Activated CD4-positive, alpha-beta memory T cell treated with anti-CD3 and anti-CD28 coated beads, Interleukin-2, amount 10 ng/mL, durations not matched to agents 7 days and 5 days (primary cell): ENCODE measurements around the gene TAF11. TPM values are rescaled to one million over a fixed set of nuclear protein-coding genes. Genes with fewer than 3 reads are reported as not detected.
"Not testable (repeated sequence)": the region's sequence is repeated elsewhere in the genome, so short reads cannot be mapped to it uniquely, and the experiment has no call there.

Experiments
- CTCF ChIA-PET: fragments of 350-600 bp; sonication (Branson Sonifier 250); formaldehyde crosslinking; loops from one replicate; lab custom pipeline; 2021; ENCODE audit warnings: antibody characterized with exemption, inconsistent platforms; lab: Charles Lee
- POLR2A ChIA-PET: fragments of 350-600 bp; sonication (Branson Sonifier 250); formaldehyde crosslinking; loops from one replicate; lab custom pipeline; 2021; ENCODE audit warnings: antibody characterized with exemption; lab: Charles Lee
- DNase-seq: peaks from one replicate; pipeline ENCODE4 v3.0.0-alpha.2; 2020
- H3K27ac Mint-ChIP-seq: one replicate; pipeline ENCODE4 v1.8.0; 2021; ENCODE audit warnings: mild to moderate bottlenecking, mixed read lengths
- H3K27me3 Mint-ChIP-seq: one replicate; pipeline ENCODE4 v1.8.0; 2021; ENCODE audit warnings: mixed read lengths
- H3K36me3 Mint-ChIP-seq: one replicate; pipeline ENCODE4 v1.8.0; 2021; ENCODE audit warnings: low read depth, mixed read lengths
- H3K4me1 Mint-ChIP-seq: one replicate; pipeline ENCODE4 v1.8.0; 2021; ENCODE audit warnings: mixed read lengths
- H3K4me3 Mint-ChIP-seq: one replicate; pipeline ENCODE4 v1.8.0; 2021; ENCODE audit warnings: mild to moderate bottlenecking, mixed read lengths
- H3K9me3 Mint-ChIP-seq: one replicate; pipeline ENCODE4 v1.8.0; 2021; ENCODE audit warnings: mixed read lengths
- total RNA-seq, 2 experiments: library from RNA; stranded (reverse); gene quantifications; one replicate each; pipeline ENCODE4 v1.2.3, GENCODE V29; 2021

TAF11 gene, protein sequence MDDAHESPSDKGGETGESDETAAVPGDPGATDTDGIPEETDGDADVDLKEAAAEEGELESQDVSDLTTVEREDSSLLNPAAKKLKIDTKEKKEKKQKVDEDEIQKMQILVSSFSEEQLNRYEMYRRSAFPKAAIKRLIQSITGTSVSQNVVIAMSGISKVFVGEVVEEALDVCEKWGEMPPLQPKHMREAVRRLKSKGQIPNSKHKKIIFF
- total RNA-seq: 10 to 100 TPM; 27.4 to 28.5 TPM

DNA sequence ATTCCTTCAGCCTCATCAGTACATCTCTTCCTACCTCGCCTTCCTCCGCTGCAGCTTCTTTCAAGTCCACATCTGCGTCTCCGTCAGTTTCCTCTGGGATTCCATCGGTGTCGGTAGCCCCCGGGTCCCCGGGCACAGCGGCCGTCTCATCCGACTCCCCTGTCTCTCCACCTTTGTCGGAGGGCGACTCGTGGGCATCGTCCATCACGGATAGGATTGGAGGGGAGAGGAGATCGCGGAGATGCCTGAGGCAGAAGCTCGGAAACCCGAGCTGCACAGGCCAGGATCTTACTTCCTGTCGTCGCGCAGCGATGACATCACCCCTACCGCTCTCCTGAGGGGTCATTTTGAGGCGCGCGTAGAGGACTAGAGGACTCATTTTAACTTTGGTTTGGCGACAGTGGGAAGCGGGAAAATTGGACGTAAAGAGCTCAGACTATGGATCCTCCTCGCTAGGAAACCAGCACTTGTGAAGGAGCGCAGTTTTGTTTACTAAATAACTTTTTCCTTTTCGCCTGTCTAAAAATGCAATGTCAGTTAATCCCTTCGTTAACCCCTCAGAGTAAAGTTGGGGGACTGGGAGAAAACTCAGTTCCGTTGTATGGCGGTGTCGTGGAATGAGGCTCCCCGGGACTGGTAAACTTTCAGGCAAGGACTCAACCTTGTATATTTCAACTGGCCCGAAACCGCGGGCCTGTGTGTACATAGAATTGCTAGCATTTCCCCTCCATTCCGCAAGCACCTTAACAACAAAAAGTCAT is at the start of gene TAF11:
Gene TAF11, minus strand, starts transcription at position 290 of the 761 bp plus-strand sequence. Its CDS starts 85 bp downstream, at position 205.
- DNase-seq: peak; percentile 93
- ChIA-PET POLR2A (interaction anchor here (0.5 to 3.5 kb wide), 30 partner anchors 8 to 664 kb away, joined by 3 to 27 read pairs (median 6); partner anchors contain the start of genes BLTP3A, HMGA1, ILRUN and RPS10), CTCF (interaction anchor here (1.1 to 2.7 kb wide), 5 partner anchors 96 to 361 kb away, joined by 3 to 12 read pairs (median 5); partner anchors contain the start of gene BLTP3A)
- H3K36me3 Mint-ChIP-seq: peaks cover 25% of the 10 kb centered on the region
- H3K4me3 Mint-ChIP-seq: peak within 1 kb of the TSS; percentile 99
- H3K9me3 Mint-ChIP-seq: peaks cover 4% of the 10 kb centered on the region
- H3K27me3 Mint-ChIP-seq: peaks cover 6% of the 10 kb centered on the region
- peaks cover 52% of the 10 kb centered on the region for H3K4me1 Mint-ChIP-seq
- peak within 1 kb of the TSS; percentile 98 for H3K27ac Mint-ChIP-seq

DNA sequence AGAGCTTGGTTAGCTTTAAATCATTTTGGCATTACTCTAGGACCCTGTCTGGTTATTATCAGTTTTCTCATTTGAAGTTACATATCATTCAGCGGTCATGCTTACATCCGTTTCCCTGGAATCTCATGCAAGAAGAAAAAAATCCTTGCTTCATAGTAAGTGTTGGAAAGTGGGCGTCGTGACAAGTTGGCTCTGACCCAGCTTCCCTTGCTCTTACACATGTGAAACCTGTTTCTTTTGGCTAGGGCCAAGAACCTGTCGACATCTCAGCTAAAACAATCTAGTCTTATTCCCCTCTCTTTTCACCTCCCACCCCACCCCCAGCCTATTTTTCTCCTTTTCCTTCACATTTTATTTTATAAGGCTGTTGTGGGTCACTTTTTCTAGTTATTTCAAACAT is 46.7 kb upstream of the TAF11 start:
- no peak overlapping the region for H3K27ac Mint-ChIP-seq
- no peak overlapping the region for H3K4me3 Mint-ChIP-seq
- POLR2A ChIA-PET: no interaction called here
- no peaks in the 10 kb centered on the region for H3K36me3 Mint-ChIP-seq
- CTCF ChIA-PET: no interaction called here
- no peaks in the 10 kb centered on the region for H3K9me3 Mint-ChIP-seq
- H3K27me3 Mint-ChIP-seq: no peaks in the 10 kb centered on the region
- H3K4me1 Mint-ChIP-seq: no peaks in the 10 kb centered on the region
- no peak for DNase-seq

DNA sequence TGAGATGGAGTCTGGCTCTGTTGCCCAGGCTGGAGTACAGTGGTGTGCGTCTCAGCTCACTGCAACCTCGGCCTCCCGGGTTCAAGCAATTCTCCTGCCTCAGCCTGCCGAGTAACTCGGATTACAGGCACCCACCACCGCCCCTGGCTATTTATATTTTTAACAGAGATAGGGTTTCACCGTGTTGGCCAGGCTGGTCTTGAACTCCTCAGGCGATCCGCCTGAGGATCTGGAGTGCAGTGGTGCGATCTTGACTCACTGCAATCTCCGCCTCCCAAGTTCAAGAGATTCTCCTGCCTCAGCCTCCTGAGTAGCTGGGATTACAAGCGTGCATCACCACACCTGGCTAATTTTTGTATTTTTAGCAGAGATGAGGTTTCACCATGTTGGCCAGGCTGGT is 44.4 kb upstream of the TAF11 start:
- CTCF ChIA-PET, H3K36me3 Mint-ChIP-seq, DNase-seq, H3K9me3 Mint-ChIP-seq, H3K4me1 Mint-ChIP-seq, POLR2A ChIA-PET, H3K27me3 Mint-ChIP-seq, H3K27ac Mint-ChIP-seq, H3K4me3 Mint-ChIP-seq: not testable (repeated sequence)

DNA sequence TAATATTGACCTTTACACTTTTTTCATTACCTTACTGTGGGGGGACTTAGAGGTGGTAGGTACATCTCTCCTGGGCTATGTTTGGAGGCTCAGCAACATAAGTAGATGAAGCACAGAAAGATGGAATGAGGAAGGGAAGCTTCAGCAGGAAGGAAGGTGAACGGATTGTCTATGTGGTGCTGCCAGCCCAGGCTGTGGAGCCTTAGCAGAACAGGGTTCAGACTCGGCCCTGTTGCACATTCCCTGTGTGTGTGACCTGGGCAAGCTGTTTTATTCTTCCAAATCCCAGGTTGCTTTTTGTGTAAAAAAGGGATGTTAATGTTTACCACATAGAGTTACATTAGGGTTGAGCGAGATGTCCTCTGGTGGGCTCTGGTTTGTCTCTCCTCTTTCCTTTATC is 42.4 kb upstream of the TAF11 start:
- peaks cover 8% of the 10 kb centered on the region for H3K27me3 Mint-ChIP-seq
- POLR2A ChIA-PET: no interaction called here
- no peak overlapping the region for H3K4me3 Mint-ChIP-seq
- H3K36me3 Mint-ChIP-seq: no peaks in the 10 kb centered on the region
- no peak overlapping the region for H3K27ac Mint-ChIP-seq
- H3K4me1 Mint-ChIP-seq: no peaks in the 10 kb centered on the region
- no peak for DNase-seq
- H3K9me3 Mint-ChIP-seq: no peaks in the 10 kb centered on the region
- CTCF ChIA-PET: no interaction called here

DNA sequence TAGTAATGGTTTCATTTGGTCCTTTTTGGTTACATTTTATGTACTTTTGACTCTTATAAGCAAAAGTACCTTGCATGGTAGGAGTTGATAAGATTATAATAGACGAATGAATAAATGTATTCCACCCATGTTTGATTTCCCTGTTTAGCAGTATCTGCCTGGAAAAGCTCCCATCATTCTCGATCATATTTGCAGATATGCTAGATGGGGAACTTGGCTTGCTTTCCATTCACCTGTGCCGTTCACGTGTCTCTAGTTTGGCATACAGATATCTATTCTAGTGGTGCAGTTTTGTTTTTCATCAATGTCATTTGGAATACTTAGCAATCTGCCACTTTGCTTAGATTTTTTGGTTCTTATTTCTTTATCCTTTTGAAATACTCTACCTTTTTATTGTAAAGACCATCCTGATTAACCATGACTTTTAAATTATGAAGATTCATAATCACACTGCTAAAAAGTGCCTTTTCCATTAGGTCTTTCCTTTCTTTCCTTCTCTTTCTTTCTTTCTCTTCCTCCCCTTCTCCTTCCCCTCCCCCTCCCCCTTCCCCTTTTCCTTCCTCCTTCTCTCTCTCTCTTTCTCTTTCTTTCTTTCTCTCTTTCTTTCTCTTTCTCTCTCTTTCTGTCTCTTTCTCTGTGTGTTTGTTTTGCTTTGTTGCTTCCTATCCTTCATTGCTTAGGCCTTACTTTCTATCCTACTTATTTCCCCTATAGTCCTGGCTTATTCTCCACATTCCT is 41.6 kb upstream of the TAF11 start:
- Mint-ChIP-seq H3K4me3 (no peak overlapping the region), H3K27ac (no peak overlapping the region), H3K4me1 (no peaks in the 10 kb centered on the region), H3K36me3 (no peaks in the 10 kb centered on the region), H3K27me3 (peaks cover 8% of the 10 kb centered on the region), H3K9me3 (no peaks in the 10 kb centered on the region)
- ChIA-PET CTCF (no interaction called here), POLR2A (no interaction called here)
- DNase-seq: no peak

DNA sequence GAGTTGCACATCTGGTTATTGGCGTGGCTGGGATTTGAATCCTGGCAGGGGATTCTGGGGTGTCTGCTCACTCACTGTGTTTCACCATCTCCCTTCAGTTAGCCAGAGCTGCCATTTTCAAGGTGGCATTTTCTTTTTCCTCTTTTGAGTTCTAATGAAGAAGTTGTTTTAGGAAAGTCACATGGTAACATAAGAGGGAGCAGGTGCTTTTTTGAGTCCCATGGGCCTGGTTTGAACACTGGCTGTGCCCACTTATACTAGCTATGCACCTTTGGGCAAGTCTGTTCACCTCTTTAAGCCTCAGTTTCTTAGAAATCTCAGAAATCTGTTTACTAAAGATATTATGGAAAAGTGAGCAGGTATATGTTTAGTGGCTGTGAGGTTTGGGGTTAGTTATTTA is 40.9 kb upstream of the TAF11 start:
- Mint-ChIP-seq H3K4me1 (no peaks in the 10 kb centered on the region), H3K27ac (no peak overlapping the region)
- POLR2A ChIA-PET: no interaction called here

DNA sequence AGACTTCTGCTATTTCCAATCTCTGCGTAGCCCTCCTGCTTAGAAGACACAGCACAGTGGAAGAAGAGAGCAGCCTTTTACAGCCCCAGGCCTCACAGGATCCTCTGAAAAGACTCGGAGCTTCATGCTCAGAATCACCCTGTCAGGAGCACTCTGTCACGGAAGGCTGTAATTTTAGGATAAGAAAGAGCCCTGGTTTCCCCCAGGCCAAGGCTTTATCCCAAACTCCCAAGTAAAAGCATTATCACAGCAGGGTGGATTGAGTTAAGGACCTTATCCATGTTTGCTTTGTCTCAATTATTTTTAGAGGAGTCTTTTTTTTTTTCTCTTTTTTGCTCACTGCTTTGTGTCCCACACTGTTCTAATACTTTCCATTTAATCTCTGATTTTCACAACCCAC is 40.4 kb upstream of the TAF11 start:
- POLR2A ChIA-PET: no interaction called here
- no peaks in the 10 kb centered on the region for H3K36me3 Mint-ChIP-seq
- CTCF ChIA-PET: no interaction called here
- no peak overlapping the region for H3K27ac Mint-ChIP-seq
- no peaks in the 10 kb centered on the region for H3K9me3 Mint-ChIP-seq
- no peaks in the 10 kb centered on the region for H3K4me1 Mint-ChIP-seq
- peaks cover 8% of the 10 kb centered on the region for H3K27me3 Mint-ChIP-seq
- no peak overlapping the region for H3K4me3 Mint-ChIP-seq
- DNase-seq: no peak

More for the DNA sequence above, 40.9 kb upstream of the TAF11 start:
- DNase-seq: no peak
- Mint-ChIP-seq H3K27me3 (peaks cover 8% of the 10 kb centered on the region), H3K4me3 (no peak overlapping the region), H3K9me3 (no peaks in the 10 kb centered on the region), H3K36me3 (no peaks in the 10 kb centered on the region)
- CTCF ChIA-PET: no interaction called here

DNA sequence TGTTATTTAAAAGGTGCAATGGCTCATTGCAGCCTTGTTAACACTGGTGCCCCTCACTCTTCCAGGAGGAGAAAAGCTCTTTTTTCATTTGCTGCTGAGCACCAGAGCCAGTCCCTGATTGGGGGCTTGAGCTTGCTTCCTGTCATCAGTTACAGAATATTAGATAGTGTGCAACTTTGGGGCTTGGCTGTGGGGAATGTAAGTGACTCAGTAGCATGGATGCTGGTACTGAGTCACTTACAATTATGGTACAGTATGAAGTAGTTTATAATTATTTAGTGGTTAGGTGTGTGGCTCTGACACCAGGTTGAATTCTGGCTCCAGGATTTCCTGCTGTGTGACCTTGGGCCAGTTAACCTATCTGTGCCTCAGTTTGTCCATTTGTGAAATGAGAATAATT is 38.8 kb upstream of the TAF11 start:
- Mint-ChIP-seq H3K4me1 (no peaks in the 10 kb centered on the region), H3K27me3 (peaks cover 8% of the 10 kb centered on the region), H3K27ac (no peak overlapping the region), H3K4me3 (no peak overlapping the region), H3K36me3 (no peaks in the 10 kb centered on the region), H3K9me3 (no peaks in the 10 kb centered on the region)
- POLR2A ChIA-PET: interaction anchor here (1.3 kb wide), 1 partner anchor 9 kb away, joined by 3 read pairs; no protein-coding TSS in a partner anchor
- no peak for DNase-seq
- CTCF ChIA-PET: no interaction called here

DNA sequence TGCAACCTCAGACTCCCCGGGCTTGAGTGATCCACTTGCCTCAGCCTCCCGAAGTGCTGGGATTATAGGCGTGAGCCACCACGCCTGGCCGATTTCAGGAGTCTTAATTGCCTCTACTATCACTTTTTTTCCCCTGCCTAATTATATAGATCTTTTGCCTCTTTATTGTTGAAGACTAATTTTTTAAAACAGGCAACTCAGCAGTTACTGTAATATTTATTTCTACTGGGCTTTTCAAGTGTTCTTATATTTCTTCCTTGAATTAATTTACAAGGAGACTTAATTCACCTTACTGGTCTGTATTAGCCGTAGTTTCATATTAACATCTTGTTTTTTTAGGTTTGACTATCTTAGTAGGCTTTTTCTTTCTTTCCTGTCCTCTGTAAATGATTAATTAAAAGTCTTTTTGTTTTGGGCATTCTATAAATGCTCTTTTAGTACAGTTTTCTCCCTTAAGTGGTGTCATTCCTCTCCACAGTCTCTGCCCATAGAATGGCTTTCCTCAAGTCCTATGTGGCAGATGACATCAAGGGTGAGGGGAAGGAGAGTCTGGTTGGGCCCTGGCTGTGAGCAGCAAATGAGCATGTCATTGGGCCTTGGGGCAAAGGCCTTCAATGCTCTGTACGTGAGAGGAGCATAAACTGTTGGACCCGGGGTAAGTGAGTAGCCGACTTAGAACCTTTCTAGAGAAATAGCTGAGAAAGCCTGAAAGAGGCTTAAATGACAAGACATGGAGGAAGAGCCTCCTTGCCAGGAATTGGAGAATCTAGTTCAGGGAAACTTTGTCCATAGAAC is 37.2 kb upstream of the TAF11 start:
- DNase-seq: no peak
- ChIA-PET POLR2A (no interaction called here), CTCF (no interaction called here)
- Mint-ChIP-seq H3K4me1 (no peaks in the 10 kb centered on the region), H3K4me3 (no peak overlapping the region), H3K36me3 (no peaks in the 10 kb centered on the region), H3K27ac (no peak overlapping the region), H3K9me3 (no peaks in the 10 kb centered on the region), H3K27me3 (peaks cover 8% of the 10 kb centered on the region)

DNA sequence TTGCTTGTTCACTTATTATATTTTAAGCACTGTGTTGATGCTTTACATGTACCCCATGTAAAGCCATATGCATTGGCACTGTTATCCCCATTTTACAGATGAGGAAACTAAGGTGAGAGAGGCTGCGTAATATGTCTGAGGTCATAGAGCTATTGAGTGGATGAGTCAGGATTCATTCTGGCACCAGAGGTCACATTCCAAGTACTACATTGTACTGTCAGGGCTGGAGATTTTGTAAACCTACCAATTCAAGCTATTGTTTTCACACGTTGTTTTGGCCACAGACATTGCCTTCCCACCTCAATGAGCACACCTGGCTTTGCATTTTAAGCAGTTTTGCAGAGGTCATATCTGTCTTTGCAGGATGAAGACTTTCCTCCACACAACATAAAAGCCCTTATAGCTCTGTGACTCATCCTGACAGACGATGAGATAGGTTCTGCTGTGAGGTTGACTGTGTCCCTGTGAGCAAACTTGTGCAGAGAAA is 34.4 kb upstream of the TAF11 start:
- peaks cover 7% of the 10 kb centered on the region for H3K27me3 Mint-ChIP-seq
- no peak overlapping the region for H3K27ac Mint-ChIP-seq
- ChIA-PET POLR2A (no interaction called here), CTCF (no interaction called here)
- no peak for DNase-seq
- H3K9me3 Mint-ChIP-seq: no peaks in the 10 kb centered on the region
- no peaks in the 10 kb centered on the region for H3K4me1 Mint-ChIP-seq
- H3K4me3 Mint-ChIP-seq: no peak overlapping the region
- H3K36me3 Mint-ChIP-seq: peaks cover 5% of the 10 kb centered on the region

DNA sequence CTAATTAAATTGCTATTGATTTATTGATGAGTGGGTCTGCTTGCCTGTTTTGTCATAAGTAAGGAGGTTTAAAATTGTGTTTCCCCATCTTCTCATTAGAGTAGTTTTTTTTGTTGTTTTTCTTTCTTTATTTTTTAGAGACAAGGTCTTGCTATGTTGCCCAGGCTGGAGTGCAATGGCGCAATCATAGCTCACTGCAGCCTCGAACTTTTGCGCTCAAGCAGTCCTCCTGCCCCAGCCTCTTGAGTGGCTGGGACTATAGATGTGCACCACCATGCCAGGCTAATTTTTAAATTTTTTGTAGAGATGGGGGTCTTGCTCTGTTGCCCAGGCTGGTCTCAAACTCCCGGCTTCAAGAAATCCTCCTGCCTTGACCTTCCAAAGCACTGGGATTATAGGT is 32.3 kb upstream of the TAF11 start:
- peaks cover 4% of the 10 kb centered on the region for H3K27me3 Mint-ChIP-seq
- ChIA-PET CTCF (no interaction called here), POLR2A (no interaction called here)
- DNase-seq: no peak
- H3K4me1 Mint-ChIP-seq: no peaks in the 10 kb centered on the region
- H3K9me3 Mint-ChIP-seq: no peaks in the 10 kb centered on the region
- no peak overlapping the region for H3K4me3 Mint-ChIP-seq
- H3K27ac Mint-ChIP-seq: no peak overlapping the region
- peaks cover 5% of the 10 kb centered on the region for H3K36me3 Mint-ChIP-seq

DNA sequence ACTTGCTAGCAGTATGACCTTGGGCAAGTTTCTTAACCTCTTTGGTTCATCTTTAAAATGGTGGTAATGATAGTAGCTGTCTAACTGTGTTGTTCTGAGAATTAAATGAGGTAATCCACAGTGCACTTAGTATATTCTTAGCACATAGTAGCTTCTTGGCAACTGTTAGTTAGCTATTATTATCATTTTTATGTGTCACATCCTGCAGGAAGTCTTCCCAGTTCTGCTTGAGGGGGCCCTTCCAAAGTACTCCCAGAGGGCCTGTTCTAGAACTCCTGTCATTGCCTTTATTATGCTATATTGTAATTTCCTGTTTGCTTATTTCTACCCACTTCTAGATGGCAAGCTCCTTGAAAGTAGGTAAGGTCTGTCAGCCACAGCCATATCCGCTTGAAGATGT is 31.8 kb upstream of the TAF11 start:
- Mint-ChIP-seq H3K27ac (no peak overlapping the region), H3K4me1 (no peaks in the 10 kb centered on the region), H3K27me3 (peaks cover 9% of the 10 kb centered on the region), H3K4me3 (no peak overlapping the region), H3K9me3 (no peaks in the 10 kb centered on the region), H3K36me3 (peaks cover 5% of the 10 kb centered on the region)
- POLR2A ChIA-PET: no interaction called here
- CTCF ChIA-PET: no interaction called here
- no peak for DNase-seq
